ENCODE measurements around the gene PLXNB2. TPM values are rescaled to one million over a fixed set of nuclear protein-coding genes. Genes with fewer than 3 reads are reported as not detected.

The PLXNB2 gene
- total RNA-seq, 3 donors from 2014 or later: 232 to 318 (median 250) TPM

- Histone ChIP-seq H3K9me3 (no peaks in the 10 kb centered on the region), H3K4me3 (no peak overlapping the region), H3K4me1 (ENCODE audit: low read depth) (no peaks in the 10 kb centered on the region), H3K36me3 (ENCODE audit: low read depth) (no peaks in the 10 kb centered on the region)
- TF ChIP-seq, protein P1, sequence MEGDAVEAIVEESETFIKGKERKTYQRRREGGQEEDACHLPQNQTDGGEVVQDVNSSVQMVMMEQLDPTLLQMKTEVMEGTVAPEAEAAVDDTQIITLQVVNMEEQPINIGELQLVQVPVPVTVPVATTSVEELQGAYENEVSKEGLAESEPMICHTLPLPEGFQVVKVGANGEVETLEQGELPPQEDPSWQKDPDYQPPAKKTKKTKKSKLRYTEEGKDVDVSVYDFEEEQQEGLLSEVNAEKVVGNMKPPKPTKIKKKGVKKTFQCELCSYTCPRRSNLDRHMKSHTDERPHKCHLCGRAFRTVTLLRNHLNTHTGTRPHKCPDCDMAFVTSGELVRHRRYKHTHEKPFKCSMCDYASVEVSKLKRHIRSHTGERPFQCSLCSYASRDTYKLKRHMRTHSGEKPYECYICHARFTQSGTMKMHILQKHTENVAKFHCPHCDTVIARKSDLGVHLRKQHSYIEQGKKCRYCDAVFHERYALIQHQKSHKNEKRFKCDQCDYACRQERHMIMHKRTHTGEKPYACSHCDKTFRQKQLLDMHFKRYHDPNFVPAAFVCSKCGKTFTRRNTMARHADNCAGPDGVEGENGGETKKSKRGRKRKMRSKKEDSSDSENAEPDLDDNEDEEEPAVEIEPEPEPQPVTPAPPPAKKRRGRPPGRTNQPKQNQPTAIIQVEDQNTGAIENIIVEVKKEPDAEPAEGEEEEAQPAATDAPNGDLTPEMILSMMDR (IDR thresholded peaks at IDR 0.05): no peak
- intact Hi-C loops (cut with DNase I, micrococcal nuclease): no loop called here
- DNase-seq (no peak), ATAC-seq (no peak)
These were observed 74.2 kb downstream of the PLXNB2 start for GRCh38 chr22:50233223-50233622.

GRCh38 chr22:50232481-50233151, 74.8 kb downstream of the PLXNB2 start:
- Histone ChIP-seq H3K4me3 (no peak overlapping the region), H3K9me3 (no peaks in the 10 kb centered on the region), H3K36me3 (ENCODE audit: low read depth) (no peaks in the 10 kb centered on the region), H3K4me1 (ENCODE audit: low read depth) (no peaks in the 10 kb centered on the region)
- intact Hi-C loops (cut with DNase I, micrococcal nuclease): no loop called here
- TF ChIP-seq, protein P1 (IDR thresholded peaks at IDR 0.05): no peak
- DNase-seq (no peak), ATAC-seq (no peak)

- TF ChIP-seq, protein P1 (IDR thresholded peaks at IDR 0.05): no peak
- Histone ChIP-seq H3K4me1 (ENCODE audit: low read depth) (no peaks in the 10 kb centered on the region), H3K36me3 (ENCODE audit: low read depth) (no peaks in the 10 kb centered on the region), H3K9me3 (no peaks in the 10 kb centered on the region), H3K4me3 (no peak overlapping the region)
- no peak for ATAC-seq
- intact Hi-C loops (cut with DNase I, micrococcal nuclease): no loop called here
- no peak for DNase-seq
These were observed 78.1 kb downstream of the PLXNB2 start for GRCh38 chr22:50229370-50229769.

DNA sequence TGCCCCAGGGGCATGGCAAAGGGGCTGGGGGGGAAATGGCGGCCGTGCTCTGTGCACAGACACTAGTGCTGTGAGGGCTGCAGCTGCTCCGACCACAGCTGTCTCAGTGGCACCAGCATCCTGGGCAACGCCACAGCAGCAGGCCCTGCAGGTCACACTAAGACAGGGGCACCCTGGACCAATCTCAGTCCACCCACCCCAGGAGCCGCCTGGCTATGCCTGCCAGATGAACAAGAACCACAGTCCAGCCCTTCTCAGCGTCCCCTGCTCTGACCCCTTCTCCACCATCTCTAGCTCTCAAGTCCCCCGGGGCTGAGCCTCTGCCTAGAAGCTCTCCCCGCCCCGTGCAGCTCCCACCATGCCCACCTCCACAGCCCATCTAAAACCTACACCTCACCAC, 79.1 kb downstream of the PLXNB2 start:
- intact Hi-C loops (cut with DNase I, micrococcal nuclease): no loop called here
- Histone ChIP-seq H3K9me3 (no peaks in the 10 kb centered on the region), H3K4me3 (no peak overlapping the region), H3K4me1 (ENCODE audit: low read depth) (no peaks in the 10 kb centered on the region), H3K36me3 (ENCODE audit: low read depth) (no peaks in the 10 kb centered on the region)
- ATAC-seq (no peak), DNase-seq (no peak)
- TF ChIP-seq, protein P1 (IDR thresholded peaks at IDR 0.05): no peak

GRCh38 chr22:50227579-50228215, 79.7 kb downstream of the PLXNB2 start:
- no peaks in the 10 kb centered on the region for H3K4me1 ChIP-seq (ENCODE audit: low read depth)
- TF ChIP-seq, protein P1 (IDR thresholded peaks at IDR 0.05): no peak
- no peaks in the 10 kb centered on the region for H3K9me3 ChIP-seq
- H3K36me3 ChIP-seq (ENCODE audit: low read depth): no peaks in the 10 kb centered on the region
- intact Hi-C loops (cut with DNase I, micrococcal nuclease): no loop called here
- ATAC-seq (no peak), DNase-seq (peak in 1 of 3 donors; percentile 37)
- no peak overlapping the region for H3K4me3 ChIP-seq

Data from mucosa of descending colon (tissue), 3 donors.